NCI-H2029 treated with DMSO at 0.1 percent for 48 hours (cell line): ENCODE measurements around the gene TRAPPC12.
"Not testable (repeated sequence)": the region's sequence is repeated elsewhere in the genome, so short reads cannot be mapped to it uniquely, and the experiment has no call there.

ENCODE experiments used
- DNase-seq: peaks from one replicate; lab custom pipeline; 2025; lab: John Stamatoyannopoulos, UW

Gene TRAPPC12

DNA sequence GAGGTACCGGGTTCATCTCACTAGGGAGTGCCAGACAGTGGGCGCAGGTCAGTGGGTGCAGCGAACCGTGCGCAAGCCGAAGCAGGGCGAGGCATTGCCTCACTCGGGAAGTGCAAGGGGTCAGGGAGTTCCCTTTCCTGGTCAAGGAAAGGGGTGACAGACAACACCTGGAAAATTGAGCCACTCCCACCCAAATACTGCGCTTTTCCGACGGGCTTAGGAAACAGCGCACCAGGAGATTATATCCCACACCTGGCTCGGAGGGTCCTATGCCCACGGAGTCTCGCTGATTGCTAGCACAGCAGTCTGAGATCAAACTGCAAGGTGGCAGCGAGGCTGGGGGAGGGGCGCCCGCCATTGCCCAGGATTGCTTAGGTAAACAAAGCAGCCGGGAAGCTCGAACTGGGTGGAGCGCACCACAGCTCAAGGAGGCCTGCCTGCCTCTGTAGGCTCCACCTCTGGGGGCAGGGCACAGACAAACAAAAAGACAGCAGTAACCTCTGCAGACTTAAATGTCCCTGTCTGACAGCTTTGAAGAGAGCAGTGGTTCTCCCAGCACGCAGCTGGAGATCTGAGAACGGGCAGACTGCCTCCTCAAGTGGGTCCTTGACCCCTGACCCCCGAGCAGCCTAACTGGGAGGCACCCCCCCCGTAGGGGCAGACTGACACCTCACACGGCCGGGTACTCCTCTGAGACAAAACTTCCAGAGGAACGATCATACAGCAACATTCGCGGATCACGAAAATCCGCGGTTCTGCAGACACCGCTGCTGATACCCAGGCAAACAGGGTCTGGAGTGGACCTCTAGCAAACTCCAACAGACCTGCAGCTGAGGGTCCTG lies 9.9 kb upstream of the TRAPPC12 start:
- not testable (repeated sequence) for DNase-seq

- no peak for DNase-seq
Measured at GRCh38 chr2:3376821-3377220, 2.7 kb upstream of the TRAPPC12 start.

DNA sequence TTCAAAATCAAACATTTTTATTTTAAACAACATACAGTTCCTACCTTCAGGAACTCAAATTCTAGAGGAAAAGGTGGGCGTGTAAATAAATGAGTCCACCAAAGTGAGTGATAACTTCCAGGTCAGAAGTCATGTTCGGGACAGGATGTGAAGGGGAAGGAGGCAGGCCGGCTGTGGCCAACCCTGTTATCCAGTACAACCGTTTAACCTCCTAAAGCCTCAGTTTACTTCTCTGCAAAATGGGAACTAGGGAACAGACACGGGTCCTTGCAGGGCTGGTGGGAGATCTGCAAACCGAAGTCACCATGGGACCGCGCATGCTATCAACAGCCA lies 2.2 kb upstream of the TRAPPC12 start:
- no peak for DNase-seq

DNA sequence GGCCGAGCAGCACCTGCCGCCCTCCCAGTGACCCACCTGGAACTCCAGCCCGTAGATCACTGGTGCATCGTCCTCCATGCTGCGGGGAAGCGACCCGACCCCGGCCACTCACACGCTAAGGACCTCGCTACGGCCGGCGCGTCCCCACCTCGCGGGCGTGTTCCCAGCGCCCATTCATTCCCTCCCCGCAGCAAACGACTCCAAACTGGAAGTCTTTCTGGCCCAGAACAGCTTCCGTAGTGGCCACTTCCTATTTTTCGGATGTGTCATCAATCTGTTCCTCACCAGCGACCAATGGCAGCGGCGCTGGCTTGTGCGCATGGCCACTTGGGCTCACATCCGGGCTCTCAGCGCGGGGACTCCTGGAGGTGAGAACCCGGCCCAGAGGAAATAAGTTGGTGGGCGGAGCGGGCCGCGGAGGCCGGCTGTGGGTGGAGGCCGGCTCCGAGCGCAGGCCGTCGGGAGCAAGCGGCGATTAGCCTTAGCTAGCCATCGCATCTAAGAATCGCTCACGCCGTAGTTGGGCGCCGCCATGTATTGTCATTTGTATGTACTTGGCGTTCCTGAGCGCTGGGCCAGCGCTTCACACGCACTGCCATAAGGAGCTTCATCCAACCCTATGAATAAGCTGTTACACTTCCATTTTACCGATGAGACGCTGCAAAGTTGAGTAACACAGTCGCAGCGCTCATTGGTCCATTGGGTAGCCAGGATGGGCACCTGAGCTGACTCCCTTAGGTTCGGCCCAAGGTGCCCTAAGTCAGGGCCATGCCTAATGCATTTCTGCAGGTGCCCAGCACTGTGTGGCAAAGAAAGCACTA lies 1.7 kb upstream of the TRAPPC12 start, which contains the start of gene EIPR1:
EIPR1 (minus strand) TSS at position 207 of the 821 bp plus-strand sequence; CDS start at position 78, 129 bp downstream.
- peak; percentile 75 for DNase-seq

- peak; percentile 60 for DNase-seq
Measured at GRCh38 chr2:3379339-3379646, 201 bp upstream of the TRAPPC12 start.

DNA sequence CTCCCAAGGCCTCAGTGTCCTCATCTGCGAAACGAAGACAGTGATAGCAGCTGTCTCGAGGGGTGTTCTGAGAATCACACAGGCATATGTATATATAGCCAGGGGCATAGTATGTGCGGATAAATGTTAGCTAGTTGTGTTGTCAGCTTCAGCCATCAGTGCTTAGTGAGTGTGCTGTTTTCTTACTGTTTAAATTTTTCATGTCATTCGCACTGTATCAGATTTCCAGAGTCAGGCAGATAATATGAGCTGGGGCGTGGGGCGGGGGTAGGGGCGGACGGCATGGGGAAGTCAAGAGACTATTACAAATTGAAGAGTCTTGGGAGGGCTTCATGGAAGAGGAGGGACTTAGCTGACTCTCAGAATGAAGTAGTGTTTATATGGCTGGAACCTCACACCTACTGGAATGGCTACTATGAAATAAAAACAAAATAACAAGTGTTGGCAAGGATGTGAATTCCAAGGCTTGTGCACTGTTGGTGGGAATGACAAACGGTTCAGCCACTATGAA lies 7.0 kb downstream of the TRAPPC12 start:
- no peak for DNase-seq

DNA sequence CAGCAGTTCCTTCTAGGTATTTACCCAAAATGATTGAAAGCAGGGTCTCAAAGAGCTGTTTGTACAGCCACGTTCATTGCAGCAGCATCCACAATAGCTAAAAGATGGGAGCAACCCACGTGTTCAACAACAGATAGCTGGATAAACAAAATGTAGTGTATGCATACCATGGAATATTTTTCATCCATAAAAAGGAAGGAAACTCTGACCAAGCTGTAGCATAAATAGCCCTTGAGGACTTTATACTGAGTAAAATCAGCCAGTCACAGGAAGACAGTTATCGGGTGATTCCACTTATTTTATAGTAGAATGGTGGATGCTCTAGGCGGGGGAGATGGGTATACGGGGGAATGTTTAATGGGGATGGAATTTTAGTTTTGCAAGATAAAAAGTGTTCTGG lies 7.5 kb downstream of the TRAPPC12 start:
- DNase-seq = no peak

DNA sequence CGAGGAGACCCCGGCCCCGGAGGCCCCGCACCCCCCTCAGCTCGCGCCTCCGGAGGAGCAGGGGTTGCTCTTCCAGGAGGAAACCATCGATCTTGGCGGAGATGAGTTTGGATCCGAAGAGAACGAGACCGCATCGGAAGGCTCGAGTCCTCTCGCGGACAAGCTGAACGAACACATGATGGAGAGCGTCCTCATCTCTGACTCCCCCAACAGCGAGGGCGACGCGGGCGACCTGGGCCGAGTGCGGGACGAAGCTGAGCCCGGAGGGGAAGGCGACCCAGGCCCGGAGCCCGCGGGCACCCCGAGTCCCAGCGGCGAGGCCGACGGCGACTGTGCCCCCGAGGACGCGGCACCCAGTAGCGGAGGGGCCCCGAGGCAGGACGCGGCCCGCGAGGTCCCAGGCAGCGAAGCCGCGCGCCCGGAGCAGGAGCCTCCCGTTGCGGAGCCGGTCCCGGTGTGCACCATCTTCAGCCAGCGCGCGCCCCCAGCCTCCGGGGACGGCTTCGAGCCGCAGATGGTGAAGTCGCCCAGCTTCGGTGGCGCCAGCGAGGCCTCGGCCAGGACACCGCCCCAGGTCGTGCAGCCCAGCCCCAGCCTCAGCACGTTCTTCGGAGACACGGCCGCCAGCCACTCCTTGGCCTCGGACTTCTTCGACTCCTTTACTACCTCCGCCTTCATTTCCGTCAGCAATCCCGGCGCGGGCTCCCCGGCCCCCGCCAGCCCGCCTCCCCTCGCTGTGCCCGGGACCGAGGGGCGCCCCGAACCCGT lies 8.3 kb downstream of the TRAPPC12 start:
- DNase-seq = no peak

GRCh38 chr2:3388412-3388738 lies 8.9 kb downstream of the TRAPPC12 start:
- DNase-seq = no peak

DNA sequence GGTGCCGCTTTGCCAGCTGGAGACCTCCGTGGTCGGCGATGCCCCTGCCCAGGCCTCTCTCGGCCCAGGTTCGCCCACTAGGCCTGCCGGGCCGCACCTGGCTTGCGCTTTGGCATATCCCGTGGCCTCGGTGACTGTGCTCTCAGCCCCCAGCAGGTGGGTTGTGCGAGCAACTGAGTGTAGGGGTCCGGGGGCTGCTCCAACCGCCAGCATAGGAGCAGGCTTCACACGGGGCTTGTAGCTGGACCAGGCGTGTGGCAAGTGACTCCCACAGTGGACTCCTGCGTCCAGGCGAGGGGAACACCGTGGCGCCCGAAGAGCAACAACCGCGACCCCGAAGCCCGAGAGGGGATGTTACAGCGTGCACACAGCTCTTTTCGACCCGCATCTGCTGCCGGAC lies 9.7 kb downstream of the TRAPPC12 start:
- no peak for DNase-seq

GRCh38 chr2:3390041-3390440 lies 10.5 kb downstream of the TRAPPC12 start:
- DNase-seq = no peak

- DNase-seq = no peak
Measured at GRCh38 chr2:3392216-3392615, 12.7 kb downstream of the TRAPPC12 start.

- DNase-seq = no peak
Measured at GRCh38 chr2:3396920-3397559, 17.5 kb downstream of the TRAPPC12 start.

DNA sequence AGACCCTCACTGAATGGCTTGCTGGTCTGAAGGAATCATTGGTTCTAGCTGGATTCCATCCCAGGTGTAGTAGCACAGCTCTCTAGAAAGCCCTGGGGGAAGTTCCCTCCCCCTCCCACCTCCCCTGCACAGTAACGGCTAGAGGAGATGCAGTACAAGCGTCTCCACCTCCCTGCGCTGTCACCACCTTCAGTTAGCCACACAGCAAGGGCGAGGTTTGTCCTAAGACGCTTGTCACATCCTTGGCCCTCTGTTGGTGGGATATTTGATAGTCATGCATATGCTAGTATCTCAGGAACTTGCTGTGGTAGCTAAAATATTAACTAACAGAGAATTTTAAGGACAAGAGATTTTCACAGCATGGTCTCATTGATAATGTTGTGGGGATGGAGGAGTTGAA lies 19.4 kb downstream of the TRAPPC12 start:
- no peak for DNase-seq

GRCh38 chr2:3399381-3399780 lies 19.9 kb downstream of the TRAPPC12 start:
- no peak for DNase-seq

- DNase-seq = no peak
Measured at GRCh38 chr2:3399829-3400228, 20.3 kb downstream of the TRAPPC12 start.

GRCh38 chr2:3403587-3404334 lies 24.3 kb downstream of the TRAPPC12 start:
- DNase-seq = no peak

GRCh38 chr2:3404349-3404894 lies 24.9 kb downstream of the TRAPPC12 start:
- no peak for DNase-seq

GRCh38 chr2:3405307-3405706 lies 25.8 kb downstream of the TRAPPC12 start:
- no peak for DNase-seq

DNA sequence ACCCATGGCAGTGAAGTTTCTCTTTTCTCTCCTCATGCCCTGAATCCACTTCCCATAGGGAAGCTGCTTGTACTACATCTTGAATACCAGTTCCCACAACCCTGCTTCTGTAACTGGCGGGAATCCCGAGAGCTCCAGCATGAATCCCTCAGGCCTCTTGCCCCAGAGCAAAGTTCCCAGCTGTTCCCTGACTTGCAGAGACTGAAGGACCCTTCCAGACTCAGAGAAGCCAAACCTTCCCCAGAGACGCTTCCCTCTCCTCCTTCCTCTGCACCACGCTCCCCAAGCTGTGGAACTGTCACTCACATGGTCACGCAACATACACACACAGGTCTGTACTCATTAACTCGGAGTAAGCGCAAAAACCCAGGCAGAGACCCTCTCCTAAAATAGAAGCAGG lies 26.4 kb downstream of the TRAPPC12 start:
- DNase-seq = no peak

DNA sequence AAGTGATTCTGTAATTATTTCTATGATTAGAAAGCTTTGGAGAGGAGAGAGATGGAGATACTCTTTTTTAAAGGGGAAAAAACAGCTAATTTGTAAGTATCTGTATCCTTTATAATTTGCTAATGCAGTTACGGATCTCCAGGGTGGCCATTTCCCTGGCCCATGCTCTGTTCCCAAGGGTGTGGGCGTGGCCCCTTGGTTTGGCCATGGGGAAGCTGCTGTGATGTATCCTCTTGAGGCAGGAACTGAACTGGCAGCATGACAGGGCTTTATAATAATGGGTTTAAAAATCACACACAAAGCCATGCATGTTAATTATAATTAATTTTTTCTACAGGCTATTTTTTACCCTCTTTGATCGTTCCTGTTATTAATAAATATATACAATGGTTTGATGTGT lies 27.0 kb downstream of the TRAPPC12 start:
- no peak for DNase-seq
